K562 (cell line): ENCODE data around the gene XPO6. TPM values are rescaled to one million over a fixed set of nuclear protein-coding genes. Genes with fewer than 3 reads are reported as not detected.
A peak's percentile ranks its signal among the peaks of the same experiment; 100 is the strongest.

Experiments
- ATAC-seq: fragments of 200-7000 bp; cut with Tn5 transposase; 3 replicates; pipeline ENCODE4 v1.9.1; 2020; ENCODE audit warnings: moderate library complexity
- BruUV-seq: library from RNA; stranded (reverse); fragments of 400-500 nt; replicated peaks from 2 replicates; lab custom pipeline; 2021; lab: Mats Ljungman, UMichigan
- CTCF ChIA-PET: fragments of 300-600 bp; formaldehyde crosslinking; extraction: SDS; loops from one replicate; lab custom pipeline; 2021; ENCODE audit warnings: low intra/inter-chr PET ratio; lab: Yijun Ruan, JAX
- POLR2A ChIA-PET: fragments of 300-600, 350-650 bp; sonication (Branson Sonifier 250); formaldehyde crosslinking; extraction: SDS; loops from one replicate; lab custom pipeline; 2021; ENCODE audit warnings: antibody characterized with exemption, inconsistent platforms; lab: Yijun Ruan, JAX
- DNase-seq, 4 experiments: peaks; one replicate each; pipeline versions ENCODE4 v3.0.0 to v3.0.0-alpha.2; 2011 to 2018; ENCODE audit warnings: low spot score in 3 of 4, mixed read lengths in 3 of 4; ENCODE audit errors: extremely low read depth in 1 of 4
- FAIRE-seq: peaks from 2 replicates; lab custom pipeline; 2011; peaks lifted over from hg19 to GRCh38; lab: Jason Lieb, UNC
- H2AFZ ChIP-seq: 2 replicates; pipeline ENCODE4 v1.6.0; 2011; ENCODE audit warnings: low read depth, low read length, control low read depth, inconsistent platforms
- H3K27ac ChIP-seq: fragments of 200-600 bp; 3 replicates; pipeline ENCODE4 v1.8.0; 2011; ENCODE audit warnings: low read depth, mild to moderate bottlenecking, control low read depth, inconsistent platforms, low read length, moderate library complexity, mixed read lengths; ENCODE audit errors: extremely low read depth
- H3K27me3 ChIP-seq, 2 experiments: fragments of 300-600 bp in 1 of 2; 2 replicates in 1 of 2; 3 replicates in 1 of 2; pipeline versions ENCODE4 v1.6.0 to v1.8.0; 2011; ENCODE audit warnings: inconsistent platforms in 2 of 2, low read length in 2 of 2, mild to moderate bottlenecking in 1 of 2, mixed read lengths in 1 of 2, moderate library complexity in 1 of 2; ENCODE audit not compliant: control insufficient read depth in 2 of 2, insufficient read depth in 2 of 2
- H3K36me3 ChIP-seq: fragments of 300-600 bp; 3 replicates; pipeline ENCODE4 v1.8.0; 2011; ENCODE audit warnings: mild to moderate bottlenecking, low read length, inconsistent platforms; ENCODE audit not compliant: control insufficient read depth, insufficient read depth
- H3K4me1 ChIP-seq, 2 experiments: fragments of 200-600 bp in 1 of 2; replicated peaks in 1 of 2; 2 replicates in 1 of 2; 3 replicates in 1 of 2; pipeline versions ENCODE4 v1.5.1 to v1.8.0; 2011; ENCODE audit warnings: inconsistent platforms in 2 of 2, low read length in 2 of 2, mild to moderate bottlenecking in 1 of 2, mixed read lengths in 1 of 2, moderate library complexity in 1 of 2; ENCODE audit not compliant: control insufficient read depth in 2 of 2, insufficient read depth in 2 of 2
- H3K4me2 ChIP-seq: 2 replicates; pipeline ENCODE4 v1.6.1; 2011; ENCODE audit warnings: low read length, control low read depth, inconsistent platforms, mixed read lengths; ENCODE audit not compliant: insufficient read depth
- H3K4me3 ChIP-seq: fragments of 200-600 bp; sonication (generic), shearing (Covaris generic); 2 replicates; pipeline ENCODE4 v1.5.1; 2016; ENCODE audit warnings: control low read depth, inconsistent platforms
- H3K79me2 ChIP-seq: fragments of 200-600 bp; 3 replicates; pipeline ENCODE4 v1.8.0; 2011; ENCODE audit warnings: low read length, inconsistent platforms; ENCODE audit not compliant: control insufficient read depth, insufficient read depth
- H3K9ac ChIP-seq, 2 experiments: 2 replicates each; pipeline versions ENCODE4 v1.6.0 to v1.6.1; 2011; ENCODE audit warnings: low read depth in 2 of 2, low read length in 2 of 2, control low read depth in 1 of 2, inconsistent platforms in 1 of 2, mild to moderate bottlenecking in 1 of 2, mixed read lengths in 1 of 2; ENCODE audit not compliant: insufficient read depth in 1 of 2
- H3K9me1 ChIP-seq: one replicate; pipeline ENCODE4 v1.6.0; 2011; ENCODE audit warnings: inconsistent platforms, mild to moderate bottlenecking, low read length, moderate library complexity; ENCODE audit not compliant: control insufficient read depth, insufficient read depth
- H3K9me3 ChIP-seq: replicated peaks from 2 replicates; pipeline ENCODE4 v1.5.1; 2011; ENCODE audit warnings: low read depth, low read length, inconsistent platforms; ENCODE audit not compliant: control insufficient read depth, insufficient read depth
- H4K20me1 ChIP-seq: replicated peaks from 2 replicates; pipeline ENCODE4 v1.6.1; 2011; ENCODE audit warnings: low read length, inconsistent platforms, mixed read lengths; ENCODE audit not compliant: control insufficient read depth, insufficient read depth
- CC2D1A ChIP-seq: fragments of 450-650 bp; IDR thresholded peaks from 2 replicates; pipeline ENCODE4 v1.6.1; 2017; ENCODE audit warnings: mild to moderate bottlenecking
- EHMT2 ChIP-seq: fragments of 450-650 bp; IDR thresholded peaks from 2 replicates; pipeline ENCODE4 v1.6.1; 2018; ENCODE audit warnings: antibody characterized with exemption
- HNRNPK ChIP-seq: fragments of 200-400 bp; formaldehyde crosslinking; IDR thresholded peaks from one replicate; pipeline ENCODE4 v1.6.1; 2018; ENCODE audit warnings: mild to moderate bottlenecking, low read depth, low read length; ENCODE audit not compliant: poor library complexity, severe bottlenecking
- MIER1 ChIP-seq: fragments of 450-650 bp; IDR thresholded peaks from 2 replicates; pipeline ENCODE4 v1.6.1; 2016; ENCODE audit warnings: antibody characterized with exemption, mild to moderate bottlenecking, low read depth
- TCFL5 ChIP-seq: fragments of 250-450 bp; sonication (Bioruptor Pico); conservative IDR thresholded peaks from 2 replicates; pipeline ENCODE4 v1.6.1; 2021; ENCODE audit warnings: mild to moderate bottlenecking, moderate library complexity, matching md5 sums
- XRCC3 ChIP-seq: fragments of 450-650 bp; IDR thresholded peaks from 2 replicates; pipeline ENCODE4 v1.6.1; 2017; ENCODE audit warnings: mild to moderate bottlenecking, moderate library complexity
- ZNF609 ChIP-seq: sonication (generic); formaldehyde crosslinking; IDR thresholded peaks from 2 replicates; pipeline ENCODE4 v1.8.1; 2023; ENCODE audit warnings: missing genetic modification reagents, mild to moderate bottlenecking, borderline replicate concordance
- ZSCAN29 ChIP-seq: fragments of 450-650 bp; IDR thresholded peaks from 2 replicates; pipeline ENCODE4 v1.6.1; 2017
- WGBS: fragments of 100-300 bp; shearing (Covaris generic); methylation state at CpG from one replicate; pipeline ENCODE4 v1.1.6; 2016; ENCODE audit warnings: low coverage, mixed read lengths; ENCODE audit not compliant: insufficient coverage; ENCODE audit errors: missing lambda C conversion rate; 5-methylcytosine and 5-hydroxymethylcytosine counted together
- in situ Hi-C: fragments of 300-500 bp; cut with MboI; formaldehyde crosslinking; loops from 4 replicates; pipeline ENCODE4 v1.15.0; 2018; ENCODE audit warnings: inconsistent platforms, mixed read lengths
- intact Hi-C: fragments of 100-400 bp; cut with micrococcal nuclease; formaldehyde crosslinking; loops from 2 replicates; pipeline ENCODE4 v1.14.2; 2022
- polyA plus RNA-seq, 8 experiments: library from polyadenylated mRNA; depleted of rRNA in 4 of 8; stranded (reverse) in 5 of 8; unstranded in 3 of 8; fragments of >200 nt; fragmentation: Nextera tagmentation in 2 of 8; fragmentation: Illumina TruSeq in 1 of 8; extraction: Ambion mirVana in 2 of 8; extraction: Trizol in 1 of 8; gene quantifications; 2 replicates each; pipeline versions ENCODE4 v1.2.1 to v1.2.3, GENCODE V29; 2011 to 2014; ENCODE audit warnings: inconsistent platforms in 1 of 8, missing spikeins in 1 of 8
- total RNA-seq, 7 experiments: library from RNA; depleted of rRNA in 6 of 7; stranded (reverse); fragments of >200 nt in 6 of 7; fragmentation: Illumina TruSeq in 2 of 7; extraction: Trizol in 2 of 7; gene quantifications; 2 replicates each; pipeline versions ENCODE4 v1.2.1 to v1.2.3, GENCODE V29; 2011 to 2021; ENCODE audit warnings: low replicate concordance in 1 of 7

The XPO6 gene
- total and polyA plus RNA-seq, 9 of the 15 experiments (the other 6 are each of a cell fraction or from before 2014, with no cell fraction given), result 11.2 to 196 (median 119) TPM

DNA sequence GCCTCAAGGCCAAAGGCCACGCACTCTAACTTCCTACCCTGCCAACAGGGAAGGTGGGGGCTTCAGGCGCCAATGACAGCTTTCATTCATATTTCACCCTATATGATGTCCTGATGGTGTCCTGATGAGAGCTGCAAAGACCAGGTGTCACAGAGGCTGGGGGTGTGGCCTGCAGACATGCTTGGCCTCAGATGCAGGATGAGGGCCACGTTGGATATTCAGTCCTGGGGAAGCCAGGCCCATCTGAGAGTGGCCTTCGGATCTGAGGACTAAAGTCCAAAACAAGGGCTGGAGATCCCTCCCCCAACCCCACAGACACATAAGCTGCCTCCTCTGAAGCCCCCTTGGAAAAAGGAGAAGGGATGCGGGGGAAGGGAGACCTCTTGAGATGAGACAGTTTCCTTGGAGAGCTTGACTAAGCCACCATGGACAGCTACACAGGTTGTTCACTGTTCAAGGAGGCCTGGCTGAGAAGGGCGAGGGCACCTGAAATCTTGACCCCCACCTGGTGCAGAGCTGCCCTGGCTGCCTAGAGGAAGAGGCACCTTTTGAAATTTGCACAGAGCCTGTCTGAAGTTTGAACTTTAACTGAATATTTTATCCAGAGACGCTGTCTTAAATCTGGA lies 124.0 kb downstream of the XPO6 start:
- ChIA-PET POLR2A (interaction anchor here (0.5 to 0.6 kb wide), 2 partner anchors 125 to 486 kb away, joined by 4 read pairs; no protein-coding TSS in a partner anchor), CTCF (interaction anchor here (0.7 kb wide), 1 partner anchor 447 kb away, joined by 3 read pairs; no protein-coding TSS in a partner anchor)
- no peak overlapping the region for H3K27ac ChIP-seq
- BruUV-seq, result no TSS peak
- in situ Hi-C loops, result no loop called here
- no peaks in the 10 kb centered on the region for H3K9me3 ChIP-seq
- H3K4me2 ChIP-seq, result no peak overlapping the region
- H2AFZ ChIP-seq, result no peak overlapping the region
- no peak; the same call in 2 of the 3 replicates for ATAC-seq
- no peak overlapping the region for H3K4me3 ChIP-seq
- peaks cover 7% of the 10 kb centered on the region; the same call in 1 of the 2 replicates for H4K20me1 ChIP-seq
- H3K9me1 ChIP-seq, result no peaks in the 10 kb centered on the region
- no peaks in the 10 kb centered on the region for H3K79me2 ChIP-seq
- peak overlapping the region in 1 of 2 experiments; percentile 9; a peak in 1 of 4 replicates for H3K9ac ChIP-seq
- peak in 1 of 4 experiments; percentile 11 for DNase-seq
- no peaks in the 10 kb centered on the region for H3K36me3 ChIP-seq
- no peak for FAIRE-seq
- intact Hi-C loops, result no loop called here
- WGBS, result 58% methylated on average over 7 of the region's 7 CpGs
- H3K4me1 ChIP-seq, result peaks cover 2 to 20% of the 10 kb centered on the region in 2 experiments; a peak in 4 of 5 replicates
- no peaks in the 10 kb centered on the region for H3K27me3 ChIP-seq
- no peak for TF ChIP-seq HNRNPK
- no peak for TF ChIP-seq ZSCAN29
- TF ChIP-seq CC2D1A, result no peak
- TF ChIP-seq XRCC3, result no peak
- TF ChIP-seq ZNF609 (CRISPR knock-in tag), result no peak
- no peak for TF ChIP-seq TCFL5
- peak; percentile 63; the same call in 1 of the 2 replicates for TF ChIP-seq MIER1
- 0 out of 2 replicates have a peak, but pooled peaks have one; percentile 40 for TF ChIP-seq EHMT2
